Aorta (tissue), 5 donors: ENCODE results near the gene RAB30. TPM values are rescaled to one million over a fixed set of nuclear protein-coding genes. Genes with fewer than 3 reads are reported as not detected.

Experiments used
- ATAC-seq: fragments of 200-7000 bp; cut with Tn5 transposase; one replicate; pipeline ENCODE4 v1.9.1; 2022; ENCODE audit warnings: moderate library complexity; ENCODE audit not compliant: low FRiP score
- DNase-seq, 2 donors: peaks; one replicate each; pipeline ENCODE4 v3.0.0-alpha.2; 2020
- H3K27ac ChIP-seq, 2 donors: one replicate each; pipeline ENCODE4 v1.5.1; 2013; ENCODE audit warnings: low read length in 2 of 2, mild to moderate bottlenecking in 2 of 2, moderate library complexity in 2 of 2, control low read depth in 1 of 2, inconsistent platforms in 1 of 2, low read depth in 1 of 2
- H3K27me3 ChIP-seq, 2 donors: one replicate each; pipeline ENCODE4 v1.6.1; 2013; ENCODE audit warnings: control low read depth in 1 of 2, low read length in 1 of 2, mild to moderate bottlenecking in 1 of 2, moderate library complexity in 1 of 2; ENCODE audit not compliant: insufficient read depth in 2 of 2, control insufficient read depth in 1 of 2
- H3K36me3 ChIP-seq, 2 donors: one replicate each; pipeline ENCODE4 v1.6.1; 2013; ENCODE audit warnings: control low read depth in 1 of 2, low read length in 1 of 2, mild to moderate bottlenecking in 1 of 2; ENCODE audit not compliant: insufficient read depth in 2 of 2, control insufficient read depth in 1 of 2
- H3K4me1 ChIP-seq, 2 donors: one replicate each; pipeline ENCODE4 v1.6.1; 2013; ENCODE audit warnings: low read length in 2 of 2, control low read depth in 1 of 2, mild to moderate bottlenecking in 1 of 2, moderate library complexity in 1 of 2; ENCODE audit not compliant: insufficient read depth in 2 of 2, control insufficient read depth in 1 of 2
- H3K4me3 ChIP-seq, 2 donors: one replicate each; pipeline ENCODE4 v1.5.1; 2013; ENCODE audit warnings: low read length in 2 of 2, control low read depth in 1 of 2, mild to moderate bottlenecking in 1 of 2
- H3K9me3 ChIP-seq: one replicate; pipeline ENCODE4 v1.6.1; 2013; ENCODE audit warnings: mild to moderate bottlenecking, low read length; ENCODE audit not compliant: control insufficient read depth
- WGBS, 2 donors: extraction: QIAGEN DNeasy Blood & Tissue Kit; methylation state at CpG; one replicate each; pipeline ENCODE4 v1.1.7; 2013; 5-methylcytosine and 5-hydroxymethylcytosine counted together
- intact Hi-C, 2 donors: fragments of 100-400 bp; cut with DNase I; formaldehyde crosslinking; loops; one replicate each; pipeline versions ENCODE4 v1.14.2 to v1.15.0; 2022
- polyA plus RNA-seq, 2 donors: library from polyadenylated mRNA; stranded (reverse); fragments of 200-250 nt; gene quantifications; one replicate each; pipeline ENCODE4 v1.2.3, GENCODE V29; 2013
- total RNA-seq, 2 donors: library from RNA; stranded (reverse); fragmentation: NEBNext Ultra II Directional; extraction: Animal tissue kit (Norgen Biotek cat#: 25700); gene quantifications; one replicate each; pipeline ENCODE4 v1.2.1, GENCODE V29; 2021
- donor health status: healthy with polysubstance abuse.
- donor health status: Bipolar disorder and iron deficiency.
- donor health status: DM: no; HTN: no; CAD: no.
- donor health status: DM: no; HTN: no; CAD: no.
- donor health status: DM: yes; HTN: yes; CAD: no.

RAB30 gene
- total and polyA plus RNA-seq, 4 donors: 2.9 to 44.1 (median 12.0) TPM

DNA sequence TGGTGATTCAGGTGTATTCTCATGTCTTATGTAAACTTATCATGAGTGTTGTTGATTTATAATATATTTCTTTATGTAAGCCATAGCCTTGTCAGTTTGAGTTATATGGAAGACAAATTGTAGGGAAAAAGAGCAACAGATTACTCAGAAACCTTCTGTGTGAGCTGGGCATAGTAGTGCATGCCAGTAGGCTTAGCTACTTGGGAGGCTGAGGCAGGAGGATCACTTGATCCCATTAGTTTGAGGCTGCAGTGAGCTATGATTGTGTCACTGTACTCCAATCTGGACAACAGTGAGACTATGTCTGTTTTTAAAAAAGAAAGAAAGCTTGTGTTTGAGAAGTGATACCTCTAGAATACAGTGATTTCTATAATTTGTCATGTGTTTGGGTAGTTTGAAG lies 2.2 kb upstream of the RAB30 start:
- intact Hi-C loops: loop anchor here (5.0 to 10.0 kb wide), 4 partner anchors 83 to 172 kb away; partner anchors contain the start of genes DDIAS (in 2 of the 2), PRCP (in 2 of the 2), ANKRD42 (in 1 of the 2) and PCF11 (in 1 of the 2)
- H3K36me3 ChIP-seq: no peaks in the 10 kb centered on the region
- no peak overlapping the region for H3K4me3 ChIP-seq
- no peaks in the 10 kb centered on the region for H3K9me3 ChIP-seq
- no peaks in the 10 kb centered on the region for H3K27me3 ChIP-seq
- H3K27ac ChIP-seq: no peak overlapping the region
- no peak for ATAC-seq
- DNase-seq: no peak
- peaks cover 2 to 5% of the 10 kb centered on the region in 2 donors for H3K4me1 ChIP-seq

GRCh38 chr11:83073258-83073657 lies 1.6 kb upstream of the RAB30 start:
- no peaks in the 10 kb centered on the region for H3K9me3 ChIP-seq
- no peaks in the 10 kb centered on the region for H3K27me3 ChIP-seq
- no peak overlapping the region for H3K27ac ChIP-seq
- peaks cover 2 to 5% of the 10 kb centered on the region in 2 donors for H3K4me1 ChIP-seq
- WGBS, 2 donors: 59 to 69% methylated on average over 1 of the region's 1 CpG
- peak overlapping the region in 1 of 2 donors; percentile 88 for H3K4me3 ChIP-seq
- no peaks in the 10 kb centered on the region for H3K36me3 ChIP-seq
- no peak for DNase-seq
- intact Hi-C loops: loop anchor here (5.0 to 10.0 kb wide), 4 partner anchors 84 to 171 kb away; partner anchors contain the start of genes DDIAS (in 2 of the 2), PRCP (in 2 of the 2), ANKRD42 (in 1 of the 2) and PCF11 (in 1 of the 2)
- ATAC-seq: no peak

DNA sequence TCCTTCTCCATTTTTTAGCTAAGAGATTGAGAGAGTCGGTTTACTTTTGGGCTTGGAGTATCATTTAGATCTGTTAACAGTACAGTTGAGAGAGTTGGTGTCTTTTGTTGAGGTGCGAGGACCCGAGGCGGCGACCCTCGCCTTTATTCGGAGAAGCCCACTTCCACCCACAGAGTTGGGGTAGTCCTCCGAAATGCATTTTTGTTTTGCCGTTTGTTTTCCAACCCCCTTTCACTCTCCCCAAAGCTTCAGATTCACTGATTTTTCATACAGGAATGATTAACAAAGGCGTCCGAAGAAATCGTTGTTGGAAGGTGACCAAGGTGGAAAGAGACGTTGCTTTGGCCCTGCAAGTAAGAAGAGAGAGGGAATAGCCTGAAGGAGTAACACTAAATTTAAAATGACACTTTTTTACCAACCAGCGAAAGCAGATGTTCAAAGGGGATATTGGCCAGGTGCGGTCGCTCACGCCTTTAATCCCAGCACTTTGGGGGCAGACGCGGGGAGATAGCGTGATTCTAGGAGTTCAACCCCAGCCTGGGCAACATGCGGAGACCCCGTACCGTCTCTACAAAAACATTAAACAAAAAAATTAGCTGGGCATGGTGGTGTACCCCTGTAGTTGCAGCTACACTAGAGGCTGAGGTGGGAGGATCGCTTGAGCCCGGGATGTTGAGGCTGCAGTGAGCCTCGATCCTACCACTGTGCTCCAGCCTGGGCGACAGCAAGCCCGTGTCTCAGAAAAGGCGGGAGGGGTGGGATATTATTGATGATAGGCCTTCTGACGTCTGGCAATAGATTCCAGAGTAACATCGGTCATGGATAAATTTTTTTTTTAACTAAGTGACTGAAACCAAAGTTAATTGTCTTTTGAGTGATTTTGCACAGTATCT lies 899 bp upstream of the RAB30 start:
- no peak for DNase-seq
- no peaks in the 10 kb centered on the region for H3K36me3 ChIP-seq
- 10 to 12% methylated on average over 31 of the region's 31 CpGs for WGBS, 2 donors
- H3K9me3 ChIP-seq: no peaks in the 10 kb centered on the region
- H3K27ac ChIP-seq: peak overlapping the region; percentile 51 to 92
- H3K27me3 ChIP-seq: no peaks in the 10 kb centered on the region
- peak overlapping the region; percentile 75 to 88 for H3K4me3 ChIP-seq
- H3K4me1 ChIP-seq: peaks cover 2 to 5% of the 10 kb centered on the region in 2 donors
- ATAC-seq: no peak
- intact Hi-C loops: loop anchor here (5.0 to 10.0 kb wide), 4 partner anchors 85 to 170 kb away; partner anchors contain the start of genes DDIAS (in 2 of the 2), PRCP (in 2 of the 2), ANKRD42 (in 1 of the 2) and PCF11 (in 1 of the 2)

DNA sequence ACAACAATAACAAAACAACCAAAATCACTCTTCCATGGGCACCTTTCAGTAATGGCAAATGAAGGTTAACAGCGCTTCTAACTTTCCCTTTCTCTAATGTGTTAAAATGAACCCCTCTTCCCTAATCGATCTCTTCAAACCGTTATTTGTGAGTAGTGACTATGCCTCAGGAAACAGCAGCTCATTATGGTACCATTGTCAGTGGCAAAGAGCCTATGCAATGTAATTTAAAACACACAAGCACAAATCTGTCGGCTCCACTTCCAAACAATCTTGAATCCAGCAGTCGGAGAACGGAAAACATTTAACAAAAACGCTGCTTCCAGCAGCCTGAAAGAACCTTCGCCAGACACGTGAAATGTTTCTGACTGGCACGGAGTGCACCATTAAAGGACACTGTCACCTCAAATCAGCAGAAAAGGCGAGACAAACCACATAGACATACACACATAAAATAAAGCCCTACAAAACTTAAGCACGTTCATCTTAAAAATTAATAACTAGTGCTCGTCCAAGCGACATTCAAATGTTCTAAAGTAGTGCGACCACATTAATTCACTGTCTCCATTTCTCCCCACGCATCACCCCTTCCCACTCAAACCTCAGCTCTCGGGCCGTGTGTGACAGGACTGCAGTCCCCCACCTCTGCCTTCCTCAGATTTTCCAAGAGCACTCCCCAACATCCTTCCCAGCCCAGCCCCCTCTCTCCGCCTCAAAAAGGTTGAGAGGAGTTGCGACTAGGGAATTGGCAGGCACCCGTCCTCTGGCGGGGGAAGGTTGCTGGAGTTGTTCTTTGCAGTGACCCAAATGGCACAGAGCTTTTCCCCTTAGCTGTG lies 748 bp downstream of the RAB30 start:
- Histone ChIP-seq H3K36me3 (no peaks in the 10 kb centered on the region), H3K27ac (peak overlapping the region; percentile 65 to 86), H3K9me3 (no peaks in the 10 kb centered on the region), H3K4me1 (peaks cover 2 to 5% of the 10 kb centered on the region in 2 donors), H3K4me3 (peak overlapping the region; percentile 71 to 76), H3K27me3 (no peaks in the 10 kb centered on the region)
- WGBS, 2 donors: 0% methylated on average over 22 of the region's 22 CpGs
- DNase-seq (peak; percentile 68 to 77), ATAC-seq (peak; percentile 58)
- intact Hi-C loops: loop anchor here (2.0 to 10.0 kb wide), 5 partner anchors 86 to 169 kb away; partner anchors contain the start of genes DDIAS (in 2 of the 2), PCF11 (in 2 of the 2), PRCP (in 2 of the 2) and ANKRD42 (in 1 of the 2)

DNA sequence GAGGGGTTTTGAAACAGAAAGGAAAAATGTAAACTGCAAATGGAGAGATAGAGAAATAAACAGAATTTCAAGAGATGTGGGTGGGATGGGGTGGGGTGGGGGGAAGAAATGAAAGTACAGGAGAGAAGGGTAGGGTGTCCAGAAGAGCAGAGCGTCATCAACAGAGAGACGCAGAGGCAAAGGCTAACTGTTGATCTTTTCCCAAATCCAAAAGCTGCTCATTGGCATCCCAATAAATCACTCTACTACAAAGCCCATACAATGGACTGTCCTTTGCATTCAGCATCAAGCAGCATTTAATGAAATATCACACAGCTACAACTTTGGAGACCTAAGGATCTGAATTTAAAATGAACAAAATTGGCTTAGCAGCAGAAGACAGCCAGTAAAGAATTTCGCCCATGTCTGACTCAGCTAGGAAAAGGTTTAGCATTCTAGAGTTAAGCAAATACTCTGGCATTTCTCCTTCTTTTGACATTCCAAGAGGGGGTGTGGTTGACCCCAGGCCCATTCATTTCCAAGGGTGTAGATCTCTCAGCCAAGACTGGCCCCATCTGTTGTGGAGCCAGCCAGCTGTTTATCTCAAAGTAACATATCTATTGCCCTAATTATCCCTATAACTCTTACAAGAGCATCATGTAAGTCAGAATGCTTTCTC lies 1.5 kb downstream of the RAB30 start:
- H3K9me3 ChIP-seq: no peaks in the 10 kb centered on the region
- no peak for DNase-seq
- 4 to 6% methylated on average over 3 of the region's 3 CpGs for WGBS, 2 donors
- peaks cover 2 to 5% of the 10 kb centered on the region in 2 donors for H3K4me1 ChIP-seq
- H3K27me3 ChIP-seq: no peaks in the 10 kb centered on the region
- peak overlapping the region; percentile 71 to 76 for H3K4me3 ChIP-seq
- peak overlapping the region in 1 of 2 donors; percentile 35 for H3K27ac ChIP-seq
- no peak for ATAC-seq
- no peaks in the 10 kb centered on the region for H3K36me3 ChIP-seq
- intact Hi-C loops: loop anchor here (2.0 to 10.0 kb wide), 5 partner anchors 87 to 168 kb away; partner anchors contain the start of genes DDIAS (in 2 of the 2), PCF11 (in 2 of the 2), PRCP (in 2 of the 2) and ANKRD42 (in 1 of the 2)

GRCh38 chr11:83069441-83070043 lies 2.2 kb downstream of the RAB30 start:
- Histone ChIP-seq H3K36me3 (no peaks in the 10 kb centered on the region), H3K4me1 (peaks cover 2 to 5% of the 10 kb centered on the region in 2 donors), H3K9me3 (no peaks in the 10 kb centered on the region), H3K27me3 (no peaks in the 10 kb centered on the region), H3K4me3 (peak overlapping the region in 1 of 2 donors; percentile 71), H3K27ac (no peak overlapping the region)
- ATAC-seq (no peak), DNase-seq (no peak)
- intact Hi-C loops: loop anchor here (2.0 to 10.0 kb wide), 5 partner anchors 87 to 167 kb away; partner anchors contain the start of genes DDIAS (in 2 of the 2), PCF11 (in 2 of the 2), PRCP (in 2 of the 2) and ANKRD42 (in 1 of the 2)

GRCh38 chr11:83068568-83068967 lies 3.1 kb downstream of the RAB30 start:
- H3K9me3 ChIP-seq: no peaks in the 10 kb centered on the region
- H3K27me3 ChIP-seq: no peaks in the 10 kb centered on the region
- no peaks in the 10 kb centered on the region for H3K36me3 ChIP-seq
- H3K27ac ChIP-seq: no peak overlapping the region
- intact Hi-C loops: no loop called here
- H3K4me3 ChIP-seq: no peak overlapping the region
- WGBS, 2 donors: 75 to 82% methylated on average over 1 of the region's 1 CpG
- ATAC-seq: no peak
- H3K4me1 ChIP-seq: peaks cover 2 to 5% of the 10 kb centered on the region in 2 donors
- no peak for DNase-seq
